Kidney epithelial cell (primary cell): Measurements from ENCODE around the gene SYNE1. TPM values are rescaled to one million over a fixed set of nuclear protein-coding genes. Genes with fewer than 3 reads are reported as not detected.
"Not testable (repeated sequence)": the region's sequence is repeated elsewhere in the genome, so short reads cannot be mapped to it uniquely, and the experiment has no call there.

ENCODE experiments used
- DNase-seq: peaks from one replicate; pipeline ENCODE4 v3.0.0-alpha.2; 2010; ENCODE audit warnings: low read depth
- H3K27me3 ChIP-seq: 2 replicates; pipeline ENCODE4 v1.6.0; 2011; ENCODE audit warnings: low read length; ENCODE audit not compliant: control insufficient read depth, insufficient read depth
- H3K36me3 ChIP-seq: 2 replicates; pipeline ENCODE4 v1.5.1; 2011; ENCODE audit warnings: low read length; ENCODE audit not compliant: control insufficient read depth, insufficient read depth
- H3K4me3 ChIP-seq: 2 replicates; pipeline ENCODE4 v1.5.1; 2011; ENCODE audit warnings: low read depth, mild to moderate bottlenecking, control low read depth, low read length
- total RNA-seq: library from RNA; depleted of rRNA; stranded (reverse); fragments of >200 nt; gene quantifications from 2 replicates; pipeline ENCODE4 v1.2.3, GENCODE V29; 2015
- TF ChIP-seq, protein P1 (sequence below): IDR thresholded peaks from 2 replicates; pipeline ENCODE4 v1.5.1; 2011; ENCODE audit warnings: mild to moderate bottlenecking, moderate library complexity, low read length, control low read depth, inconsistent platforms; ENCODE audit not compliant: insufficient read depth, poor library complexity, severe bottlenecking

Gene SYNE1
- total RNA-seq, 1 donor from 2014 or later, result 43.1 TPM

DNA sequence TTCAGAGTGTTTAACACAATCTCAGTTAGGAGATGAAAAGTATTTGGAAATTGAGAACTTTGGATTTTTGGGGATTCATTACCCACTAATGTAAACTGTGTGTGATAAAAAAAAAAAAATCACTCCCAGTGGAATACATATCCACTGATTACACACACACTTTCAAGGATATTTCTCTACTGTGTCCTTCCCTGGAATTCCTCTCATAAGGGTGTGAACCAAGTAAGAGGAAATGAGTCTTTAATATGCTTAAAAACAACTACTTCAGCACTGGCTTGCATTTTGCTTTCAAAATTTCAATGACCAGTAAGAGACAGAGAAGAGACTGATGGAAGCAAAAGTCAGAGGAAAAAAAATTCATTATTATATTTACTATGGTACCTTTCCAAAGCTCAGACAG is 36.1 kb upstream of the SYNE1 start:
- no peak for DNase-seq
- H3K4me3 ChIP-seq, result no peak overlapping the region
- no peaks in the 10 kb centered on the region for H3K36me3 ChIP-seq
- no peaks in the 10 kb centered on the region for H3K27me3 ChIP-seq
- TF ChIP-seq, protein P1, sequence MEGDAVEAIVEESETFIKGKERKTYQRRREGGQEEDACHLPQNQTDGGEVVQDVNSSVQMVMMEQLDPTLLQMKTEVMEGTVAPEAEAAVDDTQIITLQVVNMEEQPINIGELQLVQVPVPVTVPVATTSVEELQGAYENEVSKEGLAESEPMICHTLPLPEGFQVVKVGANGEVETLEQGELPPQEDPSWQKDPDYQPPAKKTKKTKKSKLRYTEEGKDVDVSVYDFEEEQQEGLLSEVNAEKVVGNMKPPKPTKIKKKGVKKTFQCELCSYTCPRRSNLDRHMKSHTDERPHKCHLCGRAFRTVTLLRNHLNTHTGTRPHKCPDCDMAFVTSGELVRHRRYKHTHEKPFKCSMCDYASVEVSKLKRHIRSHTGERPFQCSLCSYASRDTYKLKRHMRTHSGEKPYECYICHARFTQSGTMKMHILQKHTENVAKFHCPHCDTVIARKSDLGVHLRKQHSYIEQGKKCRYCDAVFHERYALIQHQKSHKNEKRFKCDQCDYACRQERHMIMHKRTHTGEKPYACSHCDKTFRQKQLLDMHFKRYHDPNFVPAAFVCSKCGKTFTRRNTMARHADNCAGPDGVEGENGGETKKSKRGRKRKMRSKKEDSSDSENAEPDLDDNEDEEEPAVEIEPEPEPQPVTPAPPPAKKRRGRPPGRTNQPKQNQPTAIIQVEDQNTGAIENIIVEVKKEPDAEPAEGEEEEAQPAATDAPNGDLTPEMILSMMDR, result no peak

DNA sequence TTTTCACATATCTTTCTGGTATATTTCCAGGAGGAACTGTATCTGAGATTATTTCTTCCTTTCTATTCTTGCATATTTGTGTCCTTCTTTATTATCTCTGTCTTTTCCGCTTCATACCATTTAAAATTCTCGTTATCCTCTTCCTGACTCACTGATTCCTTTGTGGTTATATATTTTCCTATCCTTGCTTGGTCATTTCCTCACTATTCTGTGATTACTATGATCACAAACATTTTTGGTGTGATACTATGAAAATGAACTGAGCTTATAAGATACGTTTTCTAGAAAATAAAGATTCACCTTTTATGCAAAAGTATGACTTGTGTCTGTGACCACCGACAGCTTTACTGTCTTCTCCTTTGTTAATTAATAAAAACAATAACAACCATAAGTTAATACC is 34.0 kb upstream of the SYNE1 start:
- H3K36me3 ChIP-seq, result no peaks in the 10 kb centered on the region
- no peak overlapping the region for H3K4me3 ChIP-seq
- no peak for DNase-seq
- TF ChIP-seq, protein P1, result no peak
- no peaks in the 10 kb centered on the region for H3K27me3 ChIP-seq

DNA sequence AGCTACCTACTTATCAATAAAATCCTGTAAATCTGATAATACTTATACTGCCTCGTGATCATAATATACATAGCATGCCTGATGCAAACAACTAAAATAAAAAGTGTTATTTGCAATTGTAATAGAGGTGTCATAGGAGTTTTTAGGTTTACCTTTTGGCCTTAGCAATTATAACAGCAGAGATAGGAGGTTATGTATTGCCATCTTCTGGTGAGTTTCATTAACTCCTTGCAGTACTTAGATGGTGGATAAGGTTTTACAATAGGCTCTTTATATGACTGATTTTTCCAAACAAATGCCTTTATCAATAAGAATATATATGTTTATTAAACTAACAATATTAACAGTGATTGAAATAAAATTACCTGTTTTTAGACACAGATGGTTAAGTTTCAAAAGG is 32.7 kb upstream of the SYNE1 start:
- TF ChIP-seq, protein P1, result peak; percentile 20
- Histone ChIP-seq H3K4me3 (no peak overlapping the region), H3K27me3 (no peaks in the 10 kb centered on the region), H3K36me3 (no peaks in the 10 kb centered on the region)
- DNase-seq, result no peak

DNA sequence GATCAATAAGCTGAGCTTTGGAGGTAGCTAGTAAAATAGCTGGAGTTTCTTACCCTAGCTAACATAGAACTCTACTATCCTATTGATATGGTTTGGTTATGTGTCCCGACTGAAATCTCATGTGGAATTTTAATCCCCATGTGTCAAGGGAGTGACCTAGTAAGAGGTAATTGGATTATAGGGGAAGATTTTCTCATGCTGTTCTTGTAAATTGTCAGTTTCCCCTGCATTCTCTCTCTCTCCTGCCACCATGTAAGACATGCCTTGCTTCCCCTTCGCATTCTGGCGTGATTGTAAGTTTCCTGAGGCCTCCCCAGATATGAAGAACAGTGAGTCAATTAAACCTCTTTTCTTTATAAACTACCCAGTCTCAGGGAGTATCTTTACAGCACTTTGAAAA is 24.6 kb upstream of the SYNE1 start:
- TF ChIP-seq, protein P1, result no peak
- DNase-seq, result no peak
- Histone ChIP-seq H3K36me3 (no peaks in the 10 kb centered on the region), H3K27me3 (no peaks in the 10 kb centered on the region), H3K4me3 (no peak overlapping the region)

DNA sequence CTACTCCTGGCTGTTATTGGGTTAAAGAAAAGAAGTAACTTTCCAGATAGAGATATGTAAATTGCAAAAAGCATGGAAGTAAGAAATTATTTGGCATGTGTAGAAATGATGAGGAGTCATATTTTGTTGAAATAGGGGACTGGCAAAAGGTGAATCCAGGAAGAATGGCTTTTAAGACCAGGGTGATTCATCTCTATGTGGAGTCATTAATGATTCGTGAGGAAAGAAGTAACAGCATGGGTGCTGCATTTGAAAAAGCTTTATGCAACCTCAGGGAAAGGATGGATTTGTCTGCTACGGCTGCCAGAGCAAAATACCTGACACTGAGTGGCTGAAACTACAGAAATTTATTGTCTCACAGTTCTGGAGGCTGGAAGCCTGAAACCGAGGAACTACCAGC is 14.8 kb upstream of the SYNE1 start:
- no peak for DNase-seq
- H3K4me3 ChIP-seq, result no peak overlapping the region

DNA sequence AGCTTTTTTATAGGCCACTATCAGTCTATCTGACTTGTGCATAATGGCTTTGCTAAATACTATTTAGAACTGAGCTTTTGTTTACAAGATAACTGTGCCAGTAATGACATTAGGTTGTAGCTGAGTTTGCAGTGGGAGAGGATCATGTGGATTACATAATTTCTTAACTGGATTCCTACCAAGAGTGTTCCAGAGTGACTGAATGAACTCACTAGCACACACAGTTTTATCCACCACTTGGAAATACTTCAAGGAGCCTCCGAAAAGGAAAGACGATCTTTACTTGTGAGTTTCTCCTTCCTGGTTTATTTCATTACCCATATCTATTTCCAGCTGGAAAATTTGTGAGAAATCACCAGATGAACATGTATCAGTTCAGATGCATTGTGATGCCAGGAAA is 10.9 kb upstream of the SYNE1 start:
- H3K4me3 ChIP-seq, result no peak overlapping the region
- DNase-seq, result no peak
- H3K36me3 ChIP-seq, result no peaks in the 10 kb centered on the region
- TF ChIP-seq, protein P1, result no peak
- H3K27me3 ChIP-seq, result no peaks in the 10 kb centered on the region

More for the DNA sequence above, 14.8 kb upstream of the SYNE1 start:
- H3K27me3 ChIP-seq, result no peaks in the 10 kb centered on the region
- H3K36me3 ChIP-seq, result no peaks in the 10 kb centered on the region
- TF ChIP-seq, protein P1, result no peak

DNA sequence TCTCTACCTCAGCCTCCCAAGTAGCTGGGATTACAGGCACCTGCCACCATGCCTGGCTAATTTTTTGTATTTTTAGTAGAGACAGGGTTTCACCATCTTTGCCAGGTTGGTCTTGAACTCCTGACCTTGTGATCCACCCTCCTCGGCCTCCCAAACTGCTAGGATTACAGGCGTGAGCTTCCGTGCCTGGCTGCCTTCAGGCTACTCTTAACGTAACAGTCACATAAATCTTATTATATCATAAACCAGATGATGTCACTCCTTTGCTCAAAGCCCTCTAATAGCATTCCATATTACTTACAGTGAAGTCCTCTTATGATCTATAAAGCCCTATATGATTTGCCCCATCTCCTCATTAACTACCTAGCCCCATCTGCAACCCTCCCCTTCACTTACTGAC is 9.6 kb upstream of the SYNE1 start:
- H3K4me3 ChIP-seq, H3K27me3 ChIP-seq, DNase-seq, H3K36me3 ChIP-seq: not testable (repeated sequence)
